GM19397 (cell line): ENCODE measurements around the gene EFNA5.
A peak's percentile ranks its signal among the peaks of the same experiment; 100 is the strongest.

Experiments used
- ATAC-seq: cut with Tn5 transposase; IDR thresholded peaks from one replicate; pipeline ENCODE4 v1.9.1; 2021; ENCODE audit warnings: mild to moderate bottlenecking, moderate library complexity; ENCODE audit not compliant: unreplicated experiment

EFNA5 gene

GRCh38 chr5:107673368-107674136 lies 2.8 kb upstream of the EFNA5 start:
- ATAC-seq = peak; percentile 50

- ATAC-seq = no peak
Observed at GRCh38 chr5:107673039-107673367, 2.3 kb upstream of the EFNA5 start.

- no peak for ATAC-seq
Observed at GRCh38 chr5:107672211-107673038, 1.7 kb upstream of the EFNA5 start.

GRCh38 chr5:107671742-107672210 lies 1.0 kb upstream of the EFNA5 start:
- no peak for ATAC-seq

GRCh38 chr5:107670087-107670931 lies 428 bp downstream of the EFNA5 start:
- no peak for ATAC-seq

- ATAC-seq = no peak
Observed at GRCh38 chr5:107669096-107670031, 1.4 kb downstream of the EFNA5 start.

- ATAC-seq = no peak
Observed at GRCh38 chr5:107668154-107669095, 2.3 kb downstream of the EFNA5 start.

- ATAC-seq = no peak
Observed at GRCh38 chr5:107666051-107666655, 4.6 kb downstream of the EFNA5 start.

- ATAC-seq = no peak
Observed at GRCh38 chr5:107665036-107665570, 5.6 kb downstream of the EFNA5 start.

GRCh38 chr5:107663697-107664096 lies 7.0 kb downstream of the EFNA5 start:
- ATAC-seq = no peak

- ATAC-seq = no peak
Observed at GRCh38 chr5:107661650-107662044, 9.1 kb downstream of the EFNA5 start.

GRCh38 chr5:107661038-107661649 lies 9.6 kb downstream of the EFNA5 start:
- no peak for ATAC-seq

- no peak for ATAC-seq
Observed at GRCh38 chr5:107658528-107658927, 12.2 kb downstream of the EFNA5 start.

- no peak for ATAC-seq
Observed at GRCh38 chr5:107655831-107656230, 14.9 kb downstream of the EFNA5 start.

GRCh38 chr5:107654827-107655226 lies 15.9 kb downstream of the EFNA5 start:
- no peak for ATAC-seq

- no peak for ATAC-seq
Observed at GRCh38 chr5:107653685-107654084, 17.1 kb downstream of the EFNA5 start.

GRCh38 chr5:107652839-107653607 lies 17.7 kb downstream of the EFNA5 start:
- no peak for ATAC-seq
